Mucosa of descending colon (tissue), 3 donors: ENCODE data around the gene HLA-F. TPM values are rescaled to one million over a fixed set of nuclear protein-coding genes. Genes with fewer than 3 reads are reported as not detected.
A peak's percentile ranks its signal among the peaks of the same experiment; 100 is the strongest.

Source experiments
- ATAC-seq: fragments of 200-7000 bp; cut with Tn5 transposase; one replicate; pipeline ENCODE4 v1.9.1; 2020; ENCODE audit warnings: mild to moderate bottlenecking, moderate library complexity
- DNase-seq, 3 donors: peaks; one replicate each; pipeline ENCODE4 v3.0.0-alpha.2; 2020
- H3K36me3 ChIP-seq: fragments of 200-600 bp; one replicate; pipeline ENCODE4 v1.8.0; 2021; ENCODE audit warnings: low read depth, mild to moderate bottlenecking
- H3K4me1 ChIP-seq: fragments of 200-600 bp; one replicate; pipeline ENCODE4 v1.8.0; 2021; ENCODE audit warnings: low read depth, mild to moderate bottlenecking
- H3K4me3 ChIP-seq: fragments of 200-600 bp; one replicate; pipeline ENCODE4 v1.8.0; 2021; ENCODE audit warnings: mild to moderate bottlenecking
- H3K9me3 ChIP-seq: fragments of 200-600 bp; one replicate; pipeline ENCODE4 v1.8.0; 2021; ENCODE audit warnings: mild to moderate bottlenecking
- intact Hi-C, 2 donors: fragments of 100-400 bp; cut with DNase I in 1 of 2; cut with micrococcal nuclease in 1 of 2; formaldehyde crosslinking; loops; one replicate each; pipeline versions ENCODE4 v1.11.0 to v1.11.1; 2022; cut with DNase I, micrococcal nuclease
- total RNA-seq, 3 donors: library from RNA; stranded (reverse); fragmentation: NEBNext Ultra II Directional in 2 of 3; extraction: Animal tissue kit (Norgen Biotek cat#: 25700) in 2 of 3; gene quantifications; one replicate each; pipeline versions ENCODE4 v1.2.1 to v1.2.4, GENCODE V29; 2021 to 2023
- TF ChIP-seq, protein P1 (sequence below): fragments of 200-600 bp; IDR thresholded peaks from one replicate; pipeline ENCODE4 v1.8.0; 2022; ENCODE audit warnings: antibody characterized with exemption, mild to moderate bottlenecking
- donor health status: DM: no; HTN: no; CAD: no; lungs with moderate emphysema.
- donor health status: DM: no; HTN: no; CAD: no.
- donor health status: DM: no; HTN: yes; CAD: no.

HLA-F gene
- total RNA-seq, 3 donors from 2014 or later, result 151 to 416 (median 198) TPM

DNA sequence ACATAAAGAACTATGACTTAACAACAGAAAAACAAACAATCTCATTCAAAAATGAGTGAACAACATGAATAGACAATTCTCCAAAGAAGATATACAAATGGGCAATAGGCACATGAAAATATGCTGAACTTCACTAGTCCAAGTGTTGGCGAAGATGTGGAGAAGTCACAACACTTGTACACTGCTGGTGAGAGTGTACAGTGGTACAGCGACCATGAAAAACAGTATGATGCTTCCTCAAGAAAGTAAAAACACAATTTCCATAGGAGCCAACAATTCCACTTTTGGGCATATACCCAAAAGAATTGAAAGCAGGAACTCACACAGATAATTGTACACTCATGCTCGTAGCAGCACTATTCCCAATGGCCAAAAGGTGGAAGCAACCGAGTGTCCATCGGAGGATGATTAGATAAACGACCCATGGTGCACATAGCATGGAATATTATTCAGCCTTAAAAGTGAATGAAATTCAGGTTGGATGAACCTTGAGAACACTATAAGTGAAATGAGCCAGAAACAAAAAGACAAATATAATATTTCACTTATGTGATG is 6.6 kb downstream of the HLA-F start:
- no peaks in the 10 kb centered on the region for H3K9me3 ChIP-seq

GRCh38 chr6:29730575-29731126 is 7.4 kb downstream of the HLA-F start:
- intact Hi-C loops, result no loop called here
- H3K36me3 ChIP-seq, result peaks cover 5% of the 10 kb centered on the region
- no peak overlapping the region for H3K4me3 ChIP-seq
- no peaks in the 10 kb centered on the region for H3K9me3 ChIP-seq
- H3K4me1 ChIP-seq, result peaks cover 2% of the 10 kb centered on the region
- TF ChIP-seq, protein P1, sequence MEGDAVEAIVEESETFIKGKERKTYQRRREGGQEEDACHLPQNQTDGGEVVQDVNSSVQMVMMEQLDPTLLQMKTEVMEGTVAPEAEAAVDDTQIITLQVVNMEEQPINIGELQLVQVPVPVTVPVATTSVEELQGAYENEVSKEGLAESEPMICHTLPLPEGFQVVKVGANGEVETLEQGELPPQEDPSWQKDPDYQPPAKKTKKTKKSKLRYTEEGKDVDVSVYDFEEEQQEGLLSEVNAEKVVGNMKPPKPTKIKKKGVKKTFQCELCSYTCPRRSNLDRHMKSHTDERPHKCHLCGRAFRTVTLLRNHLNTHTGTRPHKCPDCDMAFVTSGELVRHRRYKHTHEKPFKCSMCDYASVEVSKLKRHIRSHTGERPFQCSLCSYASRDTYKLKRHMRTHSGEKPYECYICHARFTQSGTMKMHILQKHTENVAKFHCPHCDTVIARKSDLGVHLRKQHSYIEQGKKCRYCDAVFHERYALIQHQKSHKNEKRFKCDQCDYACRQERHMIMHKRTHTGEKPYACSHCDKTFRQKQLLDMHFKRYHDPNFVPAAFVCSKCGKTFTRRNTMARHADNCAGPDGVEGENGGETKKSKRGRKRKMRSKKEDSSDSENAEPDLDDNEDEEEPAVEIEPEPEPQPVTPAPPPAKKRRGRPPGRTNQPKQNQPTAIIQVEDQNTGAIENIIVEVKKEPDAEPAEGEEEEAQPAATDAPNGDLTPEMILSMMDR, result no peak
- ATAC-seq (peak; percentile 9), DNase-seq (no peak)

More for the DNA sequence above, 6.6 kb downstream of the HLA-F start:
- Histone ChIP-seq H3K4me1 (peaks cover 10% of the 10 kb centered on the region), H3K36me3 (peaks cover 5% of the 10 kb centered on the region), H3K4me3 (no peak overlapping the region)
- DNase-seq (no peak), ATAC-seq (no peak)
- intact Hi-C loops, result no loop called here
- TF ChIP-seq, protein P1, result no peak

DNA sequence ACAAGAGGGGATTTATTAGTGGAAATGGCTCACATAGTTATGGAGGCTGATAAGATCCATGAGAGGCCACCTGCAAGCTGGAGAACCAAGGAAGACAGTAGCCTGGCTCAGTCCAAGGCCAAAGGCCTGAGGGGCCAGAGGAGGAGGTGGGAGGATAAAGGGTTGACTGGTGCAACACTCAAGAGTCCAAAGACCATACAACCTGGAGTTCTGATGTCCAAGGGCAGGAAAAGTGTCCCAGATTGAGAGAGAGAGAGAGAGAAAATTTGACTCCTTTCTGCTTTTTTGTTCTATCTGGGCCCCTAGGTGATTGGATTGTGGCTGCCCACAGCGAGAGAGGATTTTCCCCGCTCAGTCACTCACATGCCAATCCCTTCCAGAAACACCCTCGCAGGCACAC is 8.0 kb downstream of the HLA-F start:
- Histone ChIP-seq H3K4me3 (no peak overlapping the region), H3K4me1 (no peaks in the 10 kb centered on the region), H3K36me3 (peaks cover 5% of the 10 kb centered on the region), H3K9me3 (no peaks in the 10 kb centered on the region)
- TF ChIP-seq, protein P1, result no peak
- DNase-seq, result no peak
- intact Hi-C loops, result no loop called here
- no peak for ATAC-seq

GRCh38 chr6:29733057-29733456 is 9.8 kb downstream of the HLA-F start:
- H3K36me3 ChIP-seq, result no peaks in the 10 kb centered on the region
- ATAC-seq (no peak), DNase-seq (no peak)
- no peak overlapping the region for H3K4me3 ChIP-seq
- TF ChIP-seq, protein P1, result no peak
- intact Hi-C loops, result no loop called here
- no peaks in the 10 kb centered on the region for H3K9me3 ChIP-seq
- no peaks in the 10 kb centered on the region for H3K4me1 ChIP-seq

DNA sequence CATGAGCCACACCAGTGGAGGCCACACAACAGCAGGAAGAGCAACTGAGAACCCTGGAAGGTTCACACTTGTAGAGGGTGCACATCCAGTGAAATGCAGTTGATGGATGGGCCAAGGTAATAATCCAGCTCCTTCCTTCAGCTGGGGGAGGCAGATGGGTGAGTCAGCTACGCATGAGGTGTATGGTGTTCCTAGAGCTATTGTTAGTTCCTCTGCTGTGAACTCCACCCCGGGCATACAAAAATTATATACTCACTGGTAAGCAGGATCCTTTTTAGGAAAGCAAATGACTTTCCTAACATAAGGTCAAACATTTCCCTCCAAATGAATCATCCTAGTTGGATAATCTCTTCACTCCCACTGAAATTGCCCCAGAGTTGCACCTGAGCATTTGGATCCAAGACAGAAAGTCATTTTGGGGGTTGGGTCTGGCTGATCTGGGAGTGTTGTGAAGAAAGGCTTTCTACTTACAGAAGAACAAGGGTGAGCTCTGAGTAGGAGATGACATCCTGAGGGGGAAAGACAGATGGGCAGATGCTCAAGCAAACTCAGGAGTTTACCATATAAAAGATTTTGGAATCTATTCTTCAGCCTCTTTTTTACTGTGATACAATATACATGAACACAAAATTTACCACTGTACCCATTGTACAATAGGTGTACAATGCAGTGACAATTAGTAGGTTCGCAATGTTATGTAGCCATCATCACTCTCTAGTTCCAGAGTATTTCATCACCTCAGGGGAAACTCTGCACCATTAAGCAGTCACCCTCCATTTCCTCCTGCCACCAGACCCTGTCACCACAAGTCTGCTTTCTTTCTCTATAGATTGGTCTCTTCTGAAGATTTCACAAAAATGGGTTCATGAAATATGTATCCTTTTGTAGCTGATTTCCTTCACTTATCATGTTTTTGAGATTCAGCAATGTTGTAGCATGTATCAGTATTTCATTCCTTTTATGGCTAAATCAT is 11.1 kb downstream of the HLA-F start:
- TF ChIP-seq, protein P1, result no peak
- intact Hi-C loops, result no loop called here
- Histone ChIP-seq H3K4me3 (no peak overlapping the region), H3K9me3 (no peaks in the 10 kb centered on the region), H3K4me1 (no peaks in the 10 kb centered on the region), H3K36me3 (no peaks in the 10 kb centered on the region)
- no peak for DNase-seq
- no peak for ATAC-seq
